ENCODE results near the gene ATE1.

ATE1 gene

DNA sequence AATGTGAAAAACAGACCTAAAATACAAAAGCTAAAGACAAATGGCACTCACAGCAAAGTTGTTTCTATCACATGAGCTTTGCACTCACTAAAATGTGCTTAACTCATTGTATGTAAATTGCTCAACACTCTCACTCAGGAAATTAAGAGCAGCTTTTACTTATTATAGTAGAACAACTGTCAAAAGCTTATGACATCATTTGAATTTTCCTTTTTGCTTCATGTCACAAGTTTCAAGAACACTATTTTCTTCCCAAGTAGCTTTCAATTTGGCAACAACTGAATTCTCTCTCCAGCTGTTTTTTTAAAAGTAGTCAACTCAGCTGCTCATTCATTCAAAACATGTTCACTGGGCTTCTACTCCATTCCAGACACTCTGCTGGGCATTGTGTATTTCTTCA, 46.9 kb downstream of the ATE1 start:
- H3K36me3 ChIP-seq (ENCODE audit: insufficient read depth, low read length), result peaks cover 13% of the 10 kb centered on the region
- no peaks in the 10 kb centered on the region for H3K27me3 ChIP-seq (ENCODE audit: insufficient read depth, low read length)
- no peak overlapping the region for H2AFZ ChIP-seq (ENCODE audit: low read depth, low read length)
- H3K9me3 ChIP-seq (ENCODE audit: low read length), result no peaks in the 10 kb centered on the region
- H3K4me3 ChIP-seq (ENCODE audit: low read length), result no peak overlapping the region
- peaks cover 10% of the 10 kb centered on the region for H3K4me1 ChIP-seq (ENCODE audit: insufficient read depth, low read length)

DNA sequence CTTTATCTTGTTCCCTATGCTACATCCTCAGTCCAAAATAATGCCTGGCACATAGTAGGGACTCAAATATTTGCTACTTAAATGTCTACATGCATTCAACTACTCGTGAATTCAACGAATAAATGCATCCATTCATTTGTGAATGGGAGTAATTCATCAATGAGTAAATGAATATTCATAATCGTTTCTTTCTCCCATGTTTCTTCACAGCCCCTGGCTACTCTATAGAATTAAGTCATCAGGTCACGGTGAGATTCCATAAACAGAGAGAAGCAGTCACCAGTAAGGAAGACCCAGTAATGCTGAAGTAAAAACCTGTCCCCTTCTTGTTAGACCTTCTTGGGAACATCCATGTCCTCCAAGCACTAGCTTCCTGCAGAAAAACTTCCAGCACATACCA, 48.4 kb downstream of the ATE1 start:
- Histone ChIP-seq H3K4me3 (ENCODE audit: low read length) (no peak overlapping the region), H3K4me1 (ENCODE audit: insufficient read depth, low read length) (peaks cover 10% of the 10 kb centered on the region), H3K9me3 (ENCODE audit: low read length) (no peaks in the 10 kb centered on the region), H3K27me3 (ENCODE audit: insufficient read depth, low read length) (no peaks in the 10 kb centered on the region), H2AFZ (ENCODE audit: low read depth, low read length) (no peak overlapping the region), H3K36me3 (ENCODE audit: insufficient read depth, low read length) (peaks cover 13% of the 10 kb centered on the region)

DNA sequence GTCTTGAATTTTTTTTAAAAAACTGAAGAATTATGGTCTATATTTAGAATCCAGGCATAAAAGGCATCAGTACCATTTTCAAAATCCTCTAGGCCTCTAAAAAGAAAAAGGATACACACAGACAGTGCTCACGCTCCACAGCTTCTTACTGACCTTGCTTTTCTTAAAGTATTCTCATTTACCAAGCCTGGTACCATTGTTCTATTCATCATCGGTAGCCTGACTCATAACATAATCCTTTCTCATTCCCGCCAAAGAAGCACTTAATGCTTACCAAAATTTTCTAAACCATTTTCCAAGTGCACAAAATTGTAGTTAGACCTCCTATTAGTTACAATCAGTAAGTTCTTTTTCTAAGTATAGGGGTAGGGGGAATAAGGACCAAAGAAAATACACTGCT, 54.6 kb downstream of the ATE1 start:
- H3K36me3 ChIP-seq (ENCODE audit: insufficient read depth, low read length), result peaks cover 17% of the 10 kb centered on the region
- no peak overlapping the region for H2AFZ ChIP-seq (ENCODE audit: low read depth, low read length)
- no peaks in the 10 kb centered on the region for H3K27me3 ChIP-seq (ENCODE audit: insufficient read depth, low read length)
- H3K4me3 ChIP-seq (ENCODE audit: low read length), result no peak overlapping the region
- H3K9me3 ChIP-seq (ENCODE audit: low read length), result no peaks in the 10 kb centered on the region
- H3K4me1 ChIP-seq (ENCODE audit: insufficient read depth, low read length), result peaks cover 20% of the 10 kb centered on the region

DNA sequence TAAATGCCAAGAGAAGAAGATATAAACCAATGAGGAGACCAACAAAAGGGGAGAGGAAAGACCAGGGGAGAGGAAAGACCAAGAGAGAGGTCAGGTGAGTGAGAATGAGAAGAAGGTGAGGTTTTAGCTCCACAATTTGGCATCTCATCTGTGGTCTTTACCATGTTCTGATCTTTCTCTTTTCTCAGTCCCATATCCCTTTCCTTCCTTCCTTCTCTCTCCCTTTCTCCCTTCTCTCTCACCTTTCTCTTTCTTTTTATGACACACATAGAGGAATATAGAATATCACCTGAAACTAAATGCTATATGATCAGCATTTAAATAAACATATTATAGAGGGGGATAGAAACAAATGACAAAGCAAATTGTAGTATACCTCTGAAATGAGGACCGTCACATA, 57.4 kb downstream of the ATE1 start:
- Histone ChIP-seq H3K4me1 (ENCODE audit: insufficient read depth, low read length) (peaks cover 20% of the 10 kb centered on the region), H2AFZ (ENCODE audit: low read depth, low read length) (no peak overlapping the region), H3K36me3 (ENCODE audit: insufficient read depth, low read length) (peaks cover 15% of the 10 kb centered on the region), H3K9me3 (ENCODE audit: low read length) (no peaks in the 10 kb centered on the region), H3K4me3 (ENCODE audit: low read length) (no peak overlapping the region), H3K27me3 (ENCODE audit: insufficient read depth, low read length) (no peaks in the 10 kb centered on the region)

DNA sequence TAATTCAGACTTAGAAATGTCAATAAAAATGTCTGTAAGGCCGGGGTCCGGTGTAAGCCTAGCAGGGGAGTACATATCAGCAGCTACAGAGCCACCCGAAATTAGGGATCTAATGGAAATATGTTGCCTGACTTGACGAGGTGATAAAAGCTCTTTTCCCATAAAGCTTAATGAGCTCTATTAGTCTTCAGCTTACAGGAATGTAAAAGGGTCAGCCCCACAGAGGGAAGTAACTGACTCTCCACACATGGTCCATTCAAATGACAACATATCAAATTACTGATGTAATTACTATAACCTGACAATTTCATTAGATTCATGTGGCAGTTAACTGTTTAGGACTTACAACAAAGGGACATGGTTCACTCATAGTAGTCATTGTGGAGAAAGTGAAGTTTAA, 62.3 kb downstream of the ATE1 start:
- Histone ChIP-seq H3K36me3 (ENCODE audit: insufficient read depth, low read length) (peaks cover 16% of the 10 kb centered on the region), H3K4me1 (ENCODE audit: insufficient read depth, low read length) (peaks cover 15% of the 10 kb centered on the region), H3K9me3 (ENCODE audit: low read length) (peaks cover 8% of the 10 kb centered on the region), H3K27me3 (ENCODE audit: insufficient read depth, low read length) (no peaks in the 10 kb centered on the region), H3K4me3 (ENCODE audit: low read length) (no peak overlapping the region), H2AFZ (ENCODE audit: low read depth, low read length) (no peak overlapping the region)

DNA sequence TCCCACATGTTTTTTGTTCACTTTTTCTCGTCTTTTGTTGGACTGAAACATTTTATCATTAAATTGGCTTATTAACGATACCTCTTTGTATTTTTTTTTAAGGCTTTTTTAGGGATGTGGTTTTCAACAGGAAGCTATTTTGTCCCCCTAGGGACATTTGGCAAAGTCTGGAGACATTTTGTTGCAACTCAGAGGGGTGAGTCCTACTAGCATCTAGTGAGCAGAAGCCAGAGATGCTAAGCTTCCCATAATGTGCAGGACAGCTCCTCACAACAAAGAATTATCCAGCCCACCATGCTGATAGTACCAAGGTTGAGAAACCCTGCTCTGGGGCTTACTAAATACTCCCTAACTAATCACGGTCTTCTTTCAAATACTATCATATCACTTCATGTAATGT, 63.2 kb downstream of the ATE1 start:
- Histone ChIP-seq H3K4me1 (ENCODE audit: insufficient read depth, low read length) (peaks cover 24% of the 10 kb centered on the region), H3K4me3 (ENCODE audit: low read length) (no peak overlapping the region), H3K27me3 (ENCODE audit: insufficient read depth, low read length) (no peaks in the 10 kb centered on the region), H3K36me3 (ENCODE audit: insufficient read depth, low read length) (peaks cover 16% of the 10 kb centered on the region), H3K9me3 (ENCODE audit: low read length) (peaks cover 8% of the 10 kb centered on the region), H2AFZ (ENCODE audit: low read depth, low read length) (no peak overlapping the region)

DNA sequence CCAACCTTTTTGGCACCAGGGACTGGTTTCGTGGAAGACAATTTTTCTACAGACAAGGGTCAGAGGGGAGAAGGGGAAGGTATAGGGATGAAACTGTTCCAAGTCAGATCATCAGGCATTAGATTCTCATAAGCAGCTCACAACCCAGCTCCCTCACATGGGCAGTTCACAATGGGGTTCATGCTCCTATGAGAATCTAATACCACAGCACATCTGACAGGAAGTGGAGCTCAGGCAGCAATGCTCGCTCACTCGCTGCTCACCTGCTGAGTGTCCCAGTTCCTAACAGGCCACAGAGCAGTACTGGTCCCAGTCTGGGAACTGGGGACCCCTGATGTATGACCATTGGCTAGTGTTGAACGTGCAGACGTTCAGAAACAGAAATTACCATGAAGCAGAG, 63.7 kb downstream of the ATE1 start:
- Histone ChIP-seq H3K9me3 (ENCODE audit: low read length) (peaks cover 8% of the 10 kb centered on the region), H3K4me3 (ENCODE audit: low read length) (no peak overlapping the region), H2AFZ (ENCODE audit: low read depth, low read length) (no peak overlapping the region), H3K4me1 (ENCODE audit: insufficient read depth, low read length) (peaks cover 24% of the 10 kb centered on the region), H3K27me3 (ENCODE audit: insufficient read depth, low read length) (no peaks in the 10 kb centered on the region), H3K36me3 (ENCODE audit: insufficient read depth, low read length) (peaks cover 13% of the 10 kb centered on the region)

DNA sequence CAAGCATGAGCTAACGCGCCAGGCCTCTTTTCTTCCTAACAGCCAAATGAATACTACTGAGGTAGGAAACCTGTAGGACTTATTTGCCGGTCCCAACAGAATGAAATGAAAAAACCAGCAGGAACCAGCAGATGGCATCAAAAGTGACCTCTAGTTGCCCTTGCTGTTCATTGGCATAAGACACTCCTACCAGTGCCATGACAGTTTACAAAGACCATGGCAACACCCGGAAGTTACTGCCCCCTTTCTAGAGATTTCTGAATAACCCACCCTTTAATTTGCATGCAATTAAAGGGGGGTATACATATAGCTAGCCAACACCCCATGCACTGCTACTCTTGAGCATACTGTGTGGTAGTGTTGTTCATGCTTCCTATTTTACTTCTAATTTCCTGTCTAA, 65.2 kb downstream of the ATE1 start:
- no peaks in the 10 kb centered on the region for H3K27me3 ChIP-seq (ENCODE audit: insufficient read depth, low read length)

DNA sequence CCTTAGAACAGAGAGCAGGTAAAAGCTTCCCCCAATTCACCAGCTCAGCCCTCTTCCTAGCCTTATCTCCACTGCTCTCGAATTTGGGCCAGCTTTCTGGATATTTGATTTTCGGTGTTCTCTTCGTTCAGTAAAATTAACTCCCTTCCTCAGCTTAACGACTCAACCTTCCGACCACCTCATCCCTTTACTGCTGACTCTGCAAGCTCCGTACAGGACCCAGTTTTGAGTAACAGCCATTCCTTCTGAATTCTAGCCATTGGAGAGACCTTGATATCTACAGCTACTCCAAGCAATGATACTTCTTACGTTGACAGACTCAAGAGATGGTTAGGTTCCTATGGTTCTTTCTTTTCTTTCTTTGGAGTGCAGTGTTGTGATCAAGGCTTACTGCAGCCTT, 65.8 kb downstream of the ATE1 start:
- Histone ChIP-seq H3K4me3 (ENCODE audit: low read length) (no peak overlapping the region), H3K36me3 (ENCODE audit: insufficient read depth, low read length) (peaks cover 15% of the 10 kb centered on the region), H3K4me1 (ENCODE audit: insufficient read depth, low read length) (peaks cover 24% of the 10 kb centered on the region), H2AFZ (ENCODE audit: low read depth, low read length) (no peak overlapping the region), H3K27me3 (ENCODE audit: insufficient read depth, low read length) (no peaks in the 10 kb centered on the region), H3K9me3 (ENCODE audit: low read length) (peaks cover 13% of the 10 kb centered on the region)

More for the DNA sequence above, 65.2 kb downstream of the ATE1 start:
- Histone ChIP-seq H3K4me1 (ENCODE audit: insufficient read depth, low read length) (peaks cover 24% of the 10 kb centered on the region), H2AFZ (ENCODE audit: low read depth, low read length) (no peak overlapping the region), H3K4me3 (ENCODE audit: low read length) (no peak overlapping the region), H3K9me3 (ENCODE audit: low read length) (peaks cover 10% of the 10 kb centered on the region), H3K36me3 (ENCODE audit: insufficient read depth, low read length) (peaks cover 12% of the 10 kb centered on the region)

DNA sequence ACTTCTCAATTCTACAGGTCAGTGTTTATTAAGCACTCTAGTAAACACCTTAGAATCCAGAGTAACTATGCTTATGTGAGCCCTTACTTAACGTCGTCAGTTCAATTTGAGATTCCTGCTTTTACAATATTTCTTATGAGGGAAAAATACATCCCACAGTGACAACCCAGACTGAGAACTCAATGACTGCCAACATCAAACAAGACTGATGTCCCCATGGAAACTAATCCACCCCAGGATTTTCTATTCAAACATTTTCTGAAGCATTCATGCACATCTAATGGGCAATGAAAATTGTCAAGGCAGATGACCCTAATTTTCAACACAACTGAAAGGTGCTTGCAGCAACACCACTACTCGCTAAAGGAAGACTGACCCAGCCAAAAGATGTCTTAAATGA, 67.0 kb downstream of the ATE1 start:
- Histone ChIP-seq H3K9me3 (ENCODE audit: low read length) (peaks cover 13% of the 10 kb centered on the region), H3K36me3 (ENCODE audit: insufficient read depth, low read length) (peaks cover 16% of the 10 kb centered on the region), H3K4me3 (ENCODE audit: low read length) (no peak overlapping the region), H3K27me3 (ENCODE audit: insufficient read depth, low read length) (no peaks in the 10 kb centered on the region), H2AFZ (ENCODE audit: low read depth, low read length) (no peak overlapping the region), H3K4me1 (ENCODE audit: insufficient read depth, low read length) (peaks cover 24% of the 10 kb centered on the region)

DNA sequence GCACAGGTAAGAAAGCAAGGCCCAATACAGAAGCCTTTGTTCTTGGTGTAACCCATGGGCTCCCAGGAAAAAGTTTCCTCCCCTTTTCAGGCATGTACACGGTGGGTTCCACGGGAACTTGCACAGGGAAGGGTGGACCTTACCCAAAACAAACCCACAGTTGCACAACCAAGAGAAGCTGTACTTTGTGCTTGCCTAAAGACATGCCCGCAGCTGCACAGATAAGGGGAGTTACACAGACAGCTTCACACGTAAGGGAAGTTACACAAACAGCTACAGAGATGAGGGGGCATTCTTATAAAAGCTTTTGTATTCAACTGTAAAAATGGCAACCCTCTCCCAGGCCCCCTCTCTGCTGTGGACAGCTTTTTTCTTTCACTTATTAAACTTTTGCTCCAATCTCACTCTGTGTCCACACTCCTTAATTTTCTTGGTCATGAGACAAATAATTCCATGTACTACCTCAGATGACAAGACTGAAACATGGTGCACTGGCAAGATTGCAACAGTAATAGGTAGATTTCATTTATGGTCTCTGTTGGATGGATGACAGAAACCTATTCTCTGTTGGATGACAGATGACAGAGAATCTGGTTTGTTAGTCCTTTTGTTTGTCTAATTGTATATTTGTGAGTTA, 72.9 kb downstream of the ATE1 start:
- H3K4me1 ChIP-seq (ENCODE audit: insufficient read depth, low read length), result peaks cover 2% of the 10 kb centered on the region
- H2AFZ ChIP-seq (ENCODE audit: low read depth, low read length), result no peak overlapping the region
- no peaks in the 10 kb centered on the region for H3K27me3 ChIP-seq (ENCODE audit: insufficient read depth, low read length)
- H3K36me3 ChIP-seq (ENCODE audit: insufficient read depth, low read length), result peaks cover 28% of the 10 kb centered on the region
- H3K9me3 ChIP-seq (ENCODE audit: low read length), result peaks cover 14% of the 10 kb centered on the region
- no peak overlapping the region for H3K4me3 ChIP-seq (ENCODE audit: low read length)

DNA sequence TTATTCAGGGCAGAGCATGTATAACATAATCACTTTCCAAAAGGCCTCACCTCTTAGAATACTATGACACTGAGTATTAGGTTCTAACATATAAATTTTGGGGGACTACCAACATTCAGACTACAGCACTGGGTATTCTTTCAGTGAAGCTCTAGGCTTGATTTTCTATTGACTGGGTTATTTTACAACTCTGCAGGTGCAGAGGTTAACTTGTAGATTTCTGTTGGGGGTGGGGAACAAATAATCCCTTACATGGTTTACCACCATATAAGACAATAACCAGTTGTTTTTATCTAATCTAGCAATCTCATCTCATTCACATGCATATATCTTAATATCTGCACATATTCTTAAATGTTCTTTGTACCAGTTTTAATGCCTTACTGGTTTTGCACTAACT, 73.9 kb downstream of the ATE1 start:
- no peaks in the 10 kb centered on the region for H3K4me1 ChIP-seq (ENCODE audit: insufficient read depth, low read length)
- peaks cover 14% of the 10 kb centered on the region for H3K9me3 ChIP-seq (ENCODE audit: low read length)
- H3K4me3 ChIP-seq (ENCODE audit: low read length), result no peak overlapping the region
- H3K36me3 ChIP-seq (ENCODE audit: insufficient read depth, low read length), result peaks cover 32% of the 10 kb centered on the region
- no peak overlapping the region for H2AFZ ChIP-seq (ENCODE audit: low read depth, low read length)
- H3K27me3 ChIP-seq (ENCODE audit: insufficient read depth, low read length), result no peaks in the 10 kb centered on the region

DNA sequence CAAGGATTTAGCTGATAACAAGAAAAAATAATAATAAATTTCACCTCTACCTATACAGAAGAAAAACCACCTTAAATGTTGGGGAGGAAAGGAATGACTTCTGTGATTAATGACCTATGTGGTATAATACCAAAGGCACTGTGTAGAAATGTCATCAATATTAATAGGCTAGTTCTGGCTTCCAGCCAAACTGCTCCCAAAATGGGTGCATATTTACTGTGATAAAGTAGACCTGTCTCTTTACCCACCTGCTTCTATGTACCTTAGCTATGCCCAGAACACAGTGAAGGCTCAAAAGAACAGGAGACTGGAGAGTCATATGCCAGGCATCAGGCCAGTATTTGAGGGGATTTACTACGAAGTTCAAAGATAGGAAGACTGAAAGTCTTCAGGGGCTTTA, 76.0 kb downstream of the ATE1 start:
- no peak overlapping the region for H3K4me3 ChIP-seq (ENCODE audit: low read length)
- peaks cover 23% of the 10 kb centered on the region for H3K36me3 ChIP-seq (ENCODE audit: insufficient read depth, low read length)
- H3K9me3 ChIP-seq (ENCODE audit: low read length), result peaks cover 9% of the 10 kb centered on the region
- no peak overlapping the region for H2AFZ ChIP-seq (ENCODE audit: low read depth, low read length)
- H3K4me1 ChIP-seq (ENCODE audit: insufficient read depth, low read length), result no peaks in the 10 kb centered on the region
- H3K27me3 ChIP-seq (ENCODE audit: insufficient read depth, low read length), result no peaks in the 10 kb centered on the region

DNA sequence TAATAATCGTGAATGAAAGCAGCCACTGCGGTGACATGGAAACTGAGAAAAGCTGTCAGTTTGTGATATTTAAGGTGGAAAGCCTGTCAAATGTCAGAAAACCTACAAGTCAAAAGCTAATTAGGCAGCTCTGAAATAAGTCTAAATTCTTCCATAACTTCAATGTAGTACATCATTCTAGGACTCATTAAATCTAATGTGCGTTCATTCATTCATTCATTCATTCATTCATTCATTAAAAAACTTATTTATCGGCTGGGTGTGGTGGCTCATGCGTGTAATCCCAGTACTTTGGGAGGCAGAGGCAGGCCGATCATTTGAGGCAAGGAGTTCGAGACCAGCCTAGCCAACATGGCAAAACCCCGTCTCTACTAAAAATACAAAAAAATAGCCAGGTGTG, 79.7 kb downstream of the ATE1 start:
- peaks cover 26% of the 10 kb centered on the region for H3K36me3 ChIP-seq (ENCODE audit: insufficient read depth, low read length)
- no peaks in the 10 kb centered on the region for H3K27me3 ChIP-seq (ENCODE audit: insufficient read depth, low read length)
- peaks cover 5% of the 10 kb centered on the region for H3K9me3 ChIP-seq (ENCODE audit: low read length)
- H3K4me3 ChIP-seq (ENCODE audit: low read length), result no peak overlapping the region
- no peaks in the 10 kb centered on the region for H3K4me1 ChIP-seq (ENCODE audit: insufficient read depth, low read length)
- H2AFZ ChIP-seq (ENCODE audit: low read depth, low read length), result no peak overlapping the region

Measured in neuron (in vitro differentiated cells).